Lower leg skin (tissue), 3 donors: ENCODE data around the gene ATP6V1G2.

Experiments used
- POLR2A ChIP-seq, 2 donors: fragments of 450-650 bp; IDR thresholded peaks; one replicate each; pipeline ENCODE4 v1.6.1; 2016 to 2017; ENCODE audit warnings: antibody characterized with exemption in 2 of 2, mild to moderate bottlenecking in 1 of 2, moderate library complexity in 1 of 2
- TF ChIP-seq, protein P1 (sequence below), 3 donors: fragments of 450-650 bp; IDR thresholded peaks; one replicate each; pipeline ENCODE4 v1.5.1; 2016; ENCODE audit warnings: antibody characterized with exemption in 3 of 3, mild to moderate bottlenecking in 3 of 3, moderate library complexity in 2 of 3

DNA sequence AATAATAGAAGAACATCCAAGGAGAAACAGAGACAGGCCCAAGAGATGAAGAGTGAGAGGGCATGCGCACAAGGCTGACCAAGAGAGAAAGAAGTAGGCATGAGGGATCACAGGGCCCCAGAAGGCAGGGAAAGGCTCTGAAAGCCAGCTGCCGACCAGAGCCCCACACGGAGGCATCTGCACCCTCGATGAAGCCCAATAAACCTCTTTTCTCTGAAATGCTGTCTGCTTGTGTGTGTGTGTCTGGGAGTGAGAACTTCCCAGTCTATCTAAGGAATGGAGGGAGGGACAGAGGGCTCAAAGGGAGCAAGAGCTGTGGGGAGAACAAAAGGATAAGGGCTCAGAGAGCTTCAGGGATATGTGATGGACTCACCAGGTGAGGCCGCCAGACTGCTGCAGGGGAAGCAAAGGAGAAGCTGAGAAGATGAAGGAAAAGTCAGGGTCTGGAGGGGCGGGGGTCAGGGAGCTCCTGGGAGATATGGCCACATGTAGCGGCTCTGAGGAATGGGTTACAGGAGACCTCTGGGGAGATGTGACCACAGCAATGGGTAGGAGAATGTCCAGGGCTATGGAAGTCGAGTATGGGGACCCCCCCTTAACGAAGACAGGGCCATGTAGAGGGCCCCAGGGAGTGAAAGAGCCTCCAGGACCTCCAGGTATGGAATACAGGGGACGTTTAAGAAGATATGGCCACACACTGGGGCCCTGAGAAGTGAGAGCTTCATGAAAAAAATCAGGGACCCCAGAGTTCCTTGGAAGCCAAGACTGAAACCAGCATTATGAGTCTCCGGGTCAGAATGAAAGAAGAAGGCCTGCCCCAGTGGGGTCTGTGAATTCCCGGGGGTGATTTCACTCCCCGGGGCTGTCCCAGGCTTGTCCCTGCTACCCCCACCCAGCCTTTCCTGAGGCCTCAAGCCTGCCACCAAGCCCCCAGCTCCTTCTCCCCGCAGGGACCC is 28.0 kb upstream of the ATP6V1G2 start:
- TF ChIP-seq, protein P1, sequence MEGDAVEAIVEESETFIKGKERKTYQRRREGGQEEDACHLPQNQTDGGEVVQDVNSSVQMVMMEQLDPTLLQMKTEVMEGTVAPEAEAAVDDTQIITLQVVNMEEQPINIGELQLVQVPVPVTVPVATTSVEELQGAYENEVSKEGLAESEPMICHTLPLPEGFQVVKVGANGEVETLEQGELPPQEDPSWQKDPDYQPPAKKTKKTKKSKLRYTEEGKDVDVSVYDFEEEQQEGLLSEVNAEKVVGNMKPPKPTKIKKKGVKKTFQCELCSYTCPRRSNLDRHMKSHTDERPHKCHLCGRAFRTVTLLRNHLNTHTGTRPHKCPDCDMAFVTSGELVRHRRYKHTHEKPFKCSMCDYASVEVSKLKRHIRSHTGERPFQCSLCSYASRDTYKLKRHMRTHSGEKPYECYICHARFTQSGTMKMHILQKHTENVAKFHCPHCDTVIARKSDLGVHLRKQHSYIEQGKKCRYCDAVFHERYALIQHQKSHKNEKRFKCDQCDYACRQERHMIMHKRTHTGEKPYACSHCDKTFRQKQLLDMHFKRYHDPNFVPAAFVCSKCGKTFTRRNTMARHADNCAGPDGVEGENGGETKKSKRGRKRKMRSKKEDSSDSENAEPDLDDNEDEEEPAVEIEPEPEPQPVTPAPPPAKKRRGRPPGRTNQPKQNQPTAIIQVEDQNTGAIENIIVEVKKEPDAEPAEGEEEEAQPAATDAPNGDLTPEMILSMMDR (IDR thresholded peaks at IDR 0.05), result no peak
- no peak for TF ChIP-seq POLR2A (IDR thresholded peaks at IDR 0.05)
